K562 (cell line): ENCODE measurements around the gene TM9SF3. TPM values are rescaled to one million over a fixed set of nuclear protein-coding genes. Genes with fewer than 3 reads are reported as not detected.

Source experiments
- CEBPG ChIP-seq, 3 experiments: fragments of 200-800 bp in 1 of 3; sonication (Bioruptor generic) in 1 of 3; sonication (generic) in 1 of 3; formaldehyde crosslinking in 1 of 3; IDR thresholded peaks in 2 of 3; conservative IDR thresholded peaks in 1 of 3; 2 replicates each; pipeline versions ENCODE4 v1.6.1 to v1.8.0; 2016 to 2022; ENCODE audit warnings: missing compliant biosample characterization in 2 of 3, missing genetic modification characterization in 2 of 3, mild to moderate bottlenecking in 1 of 3, missing genetic modification reagents in 1 of 3
- DMBX1 ChIP-seq: fragments of 250-450 bp; sonication (Bioruptor Pico); IDR thresholded peaks from 2 replicates; pipeline ENCODE4 v1.8.0; 2022; ENCODE audit warnings: inconsistent platforms, mild to moderate bottlenecking, moderate library complexity, borderline replicate concordance
- DNMT1 ChIP-seq: fragments of 450-650 bp; IDR thresholded peaks from 2 replicates; pipeline ENCODE4 v1.6.1; 2016; ENCODE audit warnings: antibody characterized with exemption, mild to moderate bottlenecking
- E2F3 ChIP-seq: fragments of 250-450 bp; sonication (Bioruptor Pico); IDR thresholded peaks from 2 replicates; pipeline ENCODE4 v1.4.0; 2020; ENCODE audit warnings: mild to moderate bottlenecking
- FOXK2 ChIP-seq, 2 experiments: fragments of 450-650 bp; IDR thresholded peaks in 1 of 2; conservative IDR thresholded peaks in 1 of 2; 2 replicates each; pipeline ENCODE4 v1.6.1; 2016; ENCODE audit warnings: low read depth in 2 of 2, mild to moderate bottlenecking in 1 of 2
- HES1 ChIP-seq: fragments of 450-650 bp; IDR thresholded peaks from 2 replicates; pipeline ENCODE4 v1.6.1; 2016; ENCODE audit warnings: low read depth, mild to moderate bottlenecking, moderate library complexity
- HSF4 ChIP-seq: fragments of 250-450 bp; sonication (Bioruptor Pico); IDR thresholded peaks from 2 replicates; pipeline ENCODE4 v2.1.2; 2022; ENCODE audit warnings: mild to moderate bottlenecking, moderate library complexity, borderline replicate concordance
- KLF10 ChIP-seq: fragments of 250-450 bp; sonication (Bioruptor Pico); IDR thresholded peaks from 2 replicates; pipeline ENCODE4 v1.6.1; 2021; ENCODE audit warnings: matching md5 sums
- NR1H2 ChIP-seq: sonication (generic); formaldehyde crosslinking; IDR thresholded peaks from 2 replicates; pipeline ENCODE4 v1.4.0; 2020; ENCODE audit warnings: mild to moderate bottlenecking, missing genetic modification reagents
- PTBP1 ChIP-seq: fragments of 200-400 bp; formaldehyde crosslinking; IDR thresholded peaks from 2 replicates; pipeline ENCODE4 v1.6.1; 2017; ENCODE audit warnings: low read depth, low read length
- PURB ChIP-seq: sonication (generic); formaldehyde crosslinking; IDR thresholded peaks from 2 replicates; pipeline ENCODE4 v1.9.0; 2021; ENCODE audit warnings: low read depth, mild to moderate bottlenecking, missing genetic modification reagents
- RBM17 ChIP-seq: fragments of 200-400 bp; formaldehyde crosslinking; IDR thresholded peaks from 2 replicates; pipeline ENCODE4 v1.6.1; 2017; ENCODE audit warnings: low read depth, mild to moderate bottlenecking, low read length, borderline replicate concordance
- ZC3H8 ChIP-seq: fragments of 450-650 bp; IDR thresholded peaks from 2 replicates; pipeline ENCODE4 v1.6.1; 2017
- ZFP30 ChIP-seq: fragments of 250-450 bp; sonication (Bioruptor Pico); IDR thresholded peaks from 2 replicates; pipeline ENCODE4 v1.8.0; 2022; ENCODE audit warnings: moderate library complexity, mild to moderate bottlenecking, inconsistent platforms, borderline replicate concordance
- ZNF124 ChIP-seq: sonication (generic); formaldehyde crosslinking; IDR thresholded peaks from 2 replicates; pipeline ENCODE4 v1.8.1; 2022; ENCODE audit warnings: missing genetic modification reagents
- ZNF280A ChIP-seq: fragments of 450-650 bp; IDR thresholded peaks from 2 replicates; pipeline ENCODE4 v1.6.1; 2018; ENCODE audit warnings: mild to moderate bottlenecking, low read depth; ENCODE audit not compliant: partially characterized antibody
- polyA plus RNA-seq, 8 experiments: library from polyadenylated mRNA; depleted of rRNA in 4 of 8; stranded (reverse) in 5 of 8; unstranded in 3 of 8; fragments of >200 nt; fragmentation: Nextera tagmentation in 2 of 8; fragmentation: Illumina TruSeq in 1 of 8; extraction: Ambion mirVana in 2 of 8; extraction: Trizol in 1 of 8; gene quantifications; 2 replicates each; pipeline versions ENCODE4 v1.2.1 to v1.2.3, GENCODE V29; 2011 to 2014; ENCODE audit warnings: inconsistent platforms in 1 of 8, missing spikeins in 1 of 8
- total RNA-seq, 7 experiments: library from RNA; depleted of rRNA in 6 of 7; stranded (reverse); fragments of >200 nt in 6 of 7; fragmentation: Illumina TruSeq in 2 of 7; extraction: Trizol in 2 of 7; gene quantifications; 2 replicates each; pipeline versions ENCODE4 v1.2.1 to v1.2.3, GENCODE V29; 2011 to 2021; ENCODE audit warnings: low replicate concordance in 1 of 7
- TF ChIP-seq, protein P1 (sequence below): fragments of 250-450 bp; sonication (Bioruptor Pico); IDR thresholded peaks from 2 replicates; pipeline ENCODE4 v1.5.0; 2020; ENCODE audit warnings: mild to moderate bottlenecking, borderline replicate concordance
- TF ChIP-seq, protein P2 (sequence below): fragments of 450-650 bp; IDR thresholded peaks from 2 replicates; pipeline ENCODE4 v1.7.1; 2018; ENCODE audit warnings: mild to moderate bottlenecking, low read depth; ENCODE audit not compliant: partially characterized antibody
- TF ChIP-seq, protein P3 (sequence below): fragments of 250-450 bp; sonication (Bioruptor Pico); IDR thresholded peaks from 2 replicates; pipeline ENCODE4 v1.9.0; 2021; ENCODE audit warnings: mild to moderate bottlenecking, inconsistent platforms

The TM9SF3 gene
- total and polyA plus RNA-seq, 9 of the 15 experiments (the other 6 are each of a cell fraction or from before 2014, with no cell fraction given): 16.1 to 63.1 (median 34.9) TPM

DNA sequence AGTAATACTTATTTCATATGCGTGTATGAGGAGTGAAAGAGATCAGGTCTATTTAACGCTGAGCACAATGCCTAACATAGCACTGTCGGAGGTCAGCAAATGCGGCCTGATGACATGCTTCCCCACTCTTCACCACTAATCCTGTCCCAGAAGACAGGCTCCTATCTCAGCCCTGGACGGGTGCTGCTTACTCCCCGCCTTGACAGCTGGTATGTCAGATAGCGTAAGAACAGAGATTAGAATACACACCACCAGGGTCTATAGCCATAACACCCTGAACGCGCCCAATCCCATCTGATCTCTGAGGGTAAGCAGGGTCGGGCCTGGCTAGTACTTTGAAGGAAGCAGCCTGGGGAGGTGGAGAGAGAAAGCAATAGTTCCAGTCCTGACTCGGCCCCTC, 32.3 kb upstream of the TM9SF3 start (continued):
- no peak for TF ChIP-seq RBM17
- TF ChIP-seq ZNF124 (CRISPR knock-in tag): no peak
- no peak for TF ChIP-seq NR1H2 (CRISPR knock-in tag)
- TF ChIP-seq, protein P1, sequence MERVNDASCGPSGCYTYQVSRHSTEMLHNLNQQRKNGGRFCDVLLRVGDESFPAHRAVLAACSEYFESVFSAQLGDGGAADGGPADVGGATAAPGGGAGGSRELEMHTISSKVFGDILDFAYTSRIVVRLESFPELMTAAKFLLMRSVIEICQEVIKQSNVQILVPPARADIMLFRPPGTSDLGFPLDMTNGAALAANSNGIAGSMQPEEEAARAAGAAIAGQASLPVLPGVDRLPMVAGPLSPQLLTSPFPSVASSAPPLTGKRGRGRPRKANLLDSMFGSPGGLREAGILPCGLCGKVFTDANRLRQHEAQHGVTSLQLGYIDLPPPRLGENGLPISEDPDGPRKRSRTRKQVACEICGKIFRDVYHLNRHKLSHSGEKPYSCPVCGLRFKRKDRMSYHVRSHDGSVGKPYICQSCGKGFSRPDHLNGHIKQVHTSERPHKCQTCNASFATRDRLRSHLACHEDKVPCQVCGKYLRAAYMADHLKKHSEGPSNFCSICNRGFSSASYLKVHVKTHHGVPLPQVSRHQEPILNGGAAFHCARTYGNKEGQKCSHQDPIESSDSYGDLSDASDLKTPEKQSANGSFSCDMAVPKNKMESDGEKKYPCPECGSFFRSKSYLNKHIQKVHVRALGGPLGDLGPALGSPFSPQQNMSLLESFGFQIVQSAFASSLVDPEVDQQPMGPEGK: no peak
- no peak for TF ChIP-seq E2F3 (CRISPR knock-in tag)
- no peak for TF ChIP-seq PTBP1
- no peak for TF ChIP-seq ZC3H8
- TF ChIP-seq FOXK2 (conservative IDR thresholded peaks at IDR 0.05 in 1 of 2, IDR thresholded peaks at IDR 0.05 in 1 of 2; ENCODE audit: low read depth in 2 of 2): peak; percentile 60 to 86
- TF ChIP-seq DNMT1: no peak
- TF ChIP-seq, protein P2, sequence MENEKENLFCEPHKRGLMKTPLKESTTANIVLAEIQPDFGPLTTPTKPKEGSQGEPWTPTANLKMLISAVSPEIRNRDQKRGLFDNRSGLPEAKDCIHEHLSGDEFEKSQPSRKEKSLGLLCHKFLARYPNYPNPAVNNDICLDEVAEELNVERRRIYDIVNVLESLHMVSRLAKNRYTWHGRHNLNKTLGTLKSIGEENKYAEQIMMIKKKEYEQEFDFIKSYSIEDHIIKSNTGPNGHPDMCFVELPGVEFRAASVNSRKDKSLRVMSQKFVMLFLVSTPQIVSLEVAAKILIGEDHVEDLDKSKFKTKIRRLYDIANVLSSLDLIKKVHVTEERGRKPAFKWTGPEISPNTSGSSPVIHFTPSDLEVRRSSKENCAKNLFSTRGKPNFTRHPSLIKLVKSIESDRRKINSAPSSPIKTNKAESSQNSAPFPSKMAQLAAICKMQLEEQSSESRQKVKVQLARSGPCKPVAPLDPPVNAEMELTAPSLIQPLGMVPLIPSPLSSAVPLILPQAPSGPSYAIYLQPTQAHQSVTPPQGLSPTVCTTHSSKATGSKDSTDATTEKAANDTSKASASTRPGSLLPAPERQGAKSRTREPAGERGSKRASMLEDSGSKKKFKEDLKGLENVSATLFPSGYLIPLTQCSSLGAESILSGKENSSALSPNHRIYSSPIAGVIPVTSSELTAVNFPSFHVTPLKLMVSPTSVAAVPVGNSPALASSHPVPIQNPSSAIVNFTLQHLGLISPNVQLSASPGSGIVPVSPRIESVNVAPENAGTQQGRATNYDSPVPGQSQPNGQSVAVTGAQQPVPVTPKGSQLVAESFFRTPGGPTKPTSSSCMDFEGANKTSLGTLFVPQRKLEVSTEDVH: peak; percentile 51
- no peak for TF ChIP-seq PURB
- no peak for TF ChIP-seq ZNF280A
- TF ChIP-seq, protein P3, sequence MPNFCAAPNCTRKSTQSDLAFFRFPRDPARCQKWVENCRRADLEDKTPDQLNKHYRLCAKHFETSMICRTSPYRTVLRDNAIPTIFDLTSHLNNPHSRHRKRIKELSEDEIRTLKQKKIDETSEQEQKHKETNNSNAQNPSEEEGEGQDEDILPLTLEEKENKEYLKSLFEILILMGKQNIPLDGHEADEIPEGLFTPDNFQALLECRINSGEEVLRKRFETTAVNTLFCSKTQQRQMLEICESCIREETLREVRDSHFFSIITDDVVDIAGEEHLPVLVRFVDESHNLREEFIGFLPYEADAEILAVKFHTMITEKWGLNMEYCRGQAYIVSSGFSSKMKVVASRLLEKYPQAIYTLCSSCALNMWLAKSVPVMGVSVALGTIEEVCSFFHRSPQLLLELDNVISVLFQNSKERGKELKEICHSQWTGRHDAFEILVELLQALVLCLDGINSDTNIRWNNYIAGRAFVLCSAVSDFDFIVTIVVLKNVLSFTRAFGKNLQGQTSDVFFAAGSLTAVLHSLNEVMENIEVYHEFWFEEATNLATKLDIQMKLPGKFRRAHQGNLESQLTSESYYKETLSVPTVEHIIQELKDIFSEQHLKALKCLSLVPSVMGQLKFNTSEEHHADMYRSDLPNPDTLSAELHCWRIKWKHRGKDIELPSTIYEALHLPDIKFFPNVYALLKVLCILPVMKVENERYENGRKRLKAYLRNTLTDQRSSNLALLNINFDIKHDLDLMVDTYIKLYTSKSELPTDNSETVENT (CRISPR knock-in tag): no peak
- TF ChIP-seq DMBX1 (CRISPR knock-in tag): peak; percentile 85; the same call in 1 of the 2 replicates
- no peak for TF ChIP-seq ZFP30 (CRISPR knock-in tag)
- no peak for TF ChIP-seq HSF4
- no peak for TF ChIP-seq KLF10
- no peak for TF ChIP-seq CEBPG (CRISPR knock-in tag; IDR thresholded peaks at IDR 0.05)
- no peak for TF ChIP-seq CEBPG (tag; conservative IDR thresholded peaks at IDR 0.05 in 1 of 2, IDR thresholded peaks at IDR 0.05 in 1 of 2)
- peak; percentile 91 for TF ChIP-seq HES1
